Gastroesophageal sphincter (tissue), 4 donors: ENCODE measurements around the gene SLC35E4. TPM values are rescaled to one million over a fixed set of nuclear protein-coding genes. Genes with fewer than 3 reads are reported as not detected.

Experiments
- ATAC-seq: fragments of 150-250 bp; one replicate; pipeline ENCODE4 v1.9.1; 2016; ENCODE audit warnings: mild to moderate bottlenecking, moderate library complexity
- H3K27ac ChIP-seq, 4 donors: fragments of 200-600 bp; sonication (generic) in 3 of 4; 1 replicate in 3 of 4; 2 replicates in 1 of 4; pipeline ENCODE4 v1.5.1; 2016 to 2019
- H3K27me3 ChIP-seq: fragments of 200-600 bp; sonication (generic); one replicate; pipeline ENCODE4 v1.5.1; 2019
- H3K36me3 ChIP-seq, 2 donors: fragments of 200-600 bp; sonication (generic); one replicate each; pipeline ENCODE4 v1.5.1; 2019; ENCODE audit warnings: control low read depth in 1 of 2
- H3K4me1 ChIP-seq, 3 donors: fragments of 200-600 bp; sonication (generic); 1 replicate in 2 of 3; 2 replicates in 1 of 3; pipeline ENCODE4 v1.5.1; 2016 to 2019; ENCODE audit warnings: control low read depth in 2 of 3
- H3K4me3 ChIP-seq, 2 donors: fragments of 200-600 bp; sonication (generic); one replicate each; pipeline ENCODE4 v1.5.1; 2019; ENCODE audit warnings: mild to moderate bottlenecking in 1 of 2, moderate library complexity in 1 of 2
- H3K9me3 ChIP-seq, 3 donors: fragments of 200-600 bp; sonication (generic); one replicate each; pipeline ENCODE4 v1.5.1; 2017 to 2019; ENCODE audit warnings: control low read depth in 2 of 3
- CTCF ChIP-seq, 4 experiments: fragments of 200-600 bp in 2 of 4; fragments of 450-650 bp in 2 of 4; sonication (generic) in 1 of 4; IDR thresholded peaks; one replicate each; pipeline ENCODE4 v1.5.1; 2017 to 2019; ENCODE audit warnings: antibody characterized with exemption in 4 of 4, mild to moderate bottlenecking in 2 of 4, moderate library complexity in 2 of 4
- EP300 ChIP-seq: sonication (generic); formaldehyde crosslinking; IDR thresholded peaks from one replicate; pipeline ENCODE4 v1.6.1; 2017; ENCODE audit warnings: antibody characterized with exemption, mild to moderate bottlenecking
- POLR2A ChIP-seq, 2 donors: fragments of 450-650 bp; IDR thresholded peaks; one replicate each; pipeline ENCODE4 v1.6.1; 2017; ENCODE audit warnings: antibody characterized with exemption in 2 of 2, mild to moderate bottlenecking in 2 of 2, moderate library complexity in 1 of 2
- POLR2AphosphoS5 ChIP-seq: sonication (generic); formaldehyde crosslinking; IDR thresholded peaks from one replicate; pipeline ENCODE4 v1.6.1; 2017; ENCODE audit warnings: antibody characterized with exemption
- WGBS, 2 donors: methylation state at CpG; one replicate each; pipeline ENCODE4 v1.1.5; 2018; ENCODE audit warnings: low coverage in 1 of 2; 5-methylcytosine and 5-hydroxymethylcytosine counted together
- total RNA-seq, 4 donors: library from RNA; depleted of rRNA; stranded (reverse); fragments of >200 nt; gene quantifications; one replicate each; pipeline ENCODE4 v1.1.0, GENCODE V29; 2016

The SLC35E4 gene
- total RNA-seq, 4 donors from 2014 or later, result 6.5 to 13.5 (median 10.9) TPM

GRCh38 chr22:30667107-30667493, 31.5 kb downstream of the SLC35E4 start:
- H3K9me3 ChIP-seq, result no peaks in the 10 kb centered on the region
- WGBS, 2 donors, result 0 to 3% methylated on average over 13 to 14 of the region's 18 CpGs
- peak overlapping the region; percentile 42 to 79 for H3K4me3 ChIP-seq
- H3K27ac ChIP-seq, result peak overlapping the region in 3 of 4 donors; percentile 70 to 76 (median 74)
- no peak for ATAC-seq
- peaks cover 0 to 31% (median 4%) of the 10 kb centered on the region in 3 donors for H3K4me1 ChIP-seq
- H3K36me3 ChIP-seq, result peaks cover 0 to 32% of the 10 kb centered on the region in 2 donors
- TF ChIP-seq POLR2A (IDR thresholded peaks at IDR 0.05) (no peak), EP300 (no peak), CTCF (IDR thresholded peaks at IDR 0.05) (no peak), POLR2AphosphoS5 (no peak)
- H3K27me3 ChIP-seq, result no peaks in the 10 kb centered on the region

- ATAC-seq, result peak; percentile 99
- H3K27ac ChIP-seq, result peak within 1 kb of the TSS in 3 of 4 donors; percentile 70 to 76 (median 74)
- 0% methylated on average over 1 to 15 of the region's 77 CpGs for WGBS, 2 donors
- peaks cover 0 to 25% of the 10 kb centered on the region in 2 donors for H3K36me3 ChIP-seq
- H3K4me1 ChIP-seq, result peaks cover 0 to 31% (median 4%) of the 10 kb centered on the region in 3 donors
- no peak for TF ChIP-seq EP300
- TF ChIP-seq POLR2A (IDR thresholded peaks at IDR 0.05), result peak; percentile 44 to 53
- TF ChIP-seq POLR2AphosphoS5, result peak; percentile 52
- peak in 3 of 4 experiments; percentile 8 to 36 (median 35) for TF ChIP-seq CTCF (IDR thresholded peaks at IDR 0.05)
- H3K27me3 ChIP-seq, result no peaks in the 10 kb centered on the region
- H3K9me3 ChIP-seq, result no peaks in the 10 kb centered on the region
- H3K4me3 ChIP-seq, result peak within 1 kb of the TSS; percentile 42 to 79
Measured at GRCh38 chr22:30667494-30668385, 32.2 kb downstream of the SLC35E4 start, which contains the start of gene DUSP18. DUSP18 (minus strand) TSS chr22:30667875; CDS start chr22:30664003, 3,872 bp downstream.

GRCh38 chr22:30668386-30668710, 32.8 kb downstream of the SLC35E4 start:
- Histone ChIP-seq H3K36me3 (peaks cover 0 to 19% of the 10 kb centered on the region in 2 donors), H3K27ac (peak overlapping the region in 3 of 4 donors; percentile 70 to 76 (median 74)), H3K9me3 (no peaks in the 10 kb centered on the region), H3K27me3 (peaks cover under 1% of the 10 kb centered on the region), H3K4me3 (peak overlapping the region; percentile 42 to 79), H3K4me1 (peaks cover 0 to 31% (median 4%) of the 10 kb centered on the region in 3 donors)
- no peak for ATAC-seq
- TF ChIP-seq POLR2AphosphoS5, result no peak
- no peak for TF ChIP-seq CTCF (IDR thresholded peaks at IDR 0.05)
- no peak for TF ChIP-seq POLR2A (IDR thresholded peaks at IDR 0.05)
- no peak for TF ChIP-seq EP300
- WGBS, 2 donors, result 4 to 30% methylated on average over 2 to 4 of the region's 10 CpGs

GRCh38 chr22:30671071-30671470, 35.5 kb downstream of the SLC35E4 start:
- H3K36me3 ChIP-seq, result no peaks in the 10 kb centered on the region
- H3K4me3 ChIP-seq, result no peak overlapping the region
- H3K4me1 ChIP-seq, result peaks cover 0 to 21% (median 4%) of the 10 kb centered on the region in 3 donors
- 46 to 68% methylated on average over 2 to 3 of the region's 3 CpGs for WGBS, 2 donors
- H3K27me3 ChIP-seq, result peaks cover 22% of the 10 kb centered on the region
- H3K9me3 ChIP-seq, result no peaks in the 10 kb centered on the region
- TF ChIP-seq POLR2A (IDR thresholded peaks at IDR 0.05) (no peak), CTCF (IDR thresholded peaks at IDR 0.05) (no peak), POLR2AphosphoS5 (no peak), EP300 (no peak)
- no peak overlapping the region for H3K27ac ChIP-seq
- ATAC-seq, result no peak
